Adrenal gland (tissue), 5 donors: ENCODE measurements around the gene CDKN2B.

Source experiments
- POLR2A ChIP-seq, 2 donors: fragments of 450-650 bp; IDR thresholded peaks; one replicate each; pipeline ENCODE4 v1.6.1; 2017; ENCODE audit warnings: antibody characterized with exemption in 2 of 2, mild to moderate bottlenecking in 2 of 2, moderate library complexity in 1 of 2
- TF ChIP-seq, protein P1 (sequence below), 6 experiments: fragments of 450-650 bp in 4 of 6; fragments of 200-600 bp in 2 of 6; sonication (generic) in 1 of 6; IDR thresholded peaks; 1 replicate in 5 of 6; 2 replicates in 1 of 6; pipeline versions ENCODE4 v1.5.1 to v1.8.0; 2016 to 2021; ENCODE audit warnings: antibody characterized with exemption in 6 of 6, mild to moderate bottlenecking in 2 of 6, moderate library complexity in 1 of 6
- donor health status: DM: no; HTN: no; CAD: no.

DNA sequence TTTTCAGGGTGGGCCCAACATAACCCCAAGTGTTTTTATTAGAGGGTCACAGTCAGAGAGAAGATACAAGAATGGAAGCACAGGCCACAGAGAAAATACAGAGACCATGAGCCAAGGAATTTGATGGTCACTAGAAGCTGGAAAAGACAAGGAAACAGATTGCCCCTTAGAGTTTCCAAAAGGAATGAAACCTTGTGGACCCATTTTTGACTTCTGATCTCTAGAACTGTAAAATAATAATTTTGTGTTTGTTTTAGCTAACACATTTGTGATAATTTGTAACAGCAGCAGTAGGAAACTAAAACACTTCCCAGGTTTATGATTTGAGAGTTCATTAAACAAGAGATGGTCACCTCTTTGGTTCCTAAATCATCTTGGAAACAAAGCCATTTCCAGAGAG, 36.7 kb downstream of the CDKN2B start:
- TF ChIP-seq, protein P1, sequence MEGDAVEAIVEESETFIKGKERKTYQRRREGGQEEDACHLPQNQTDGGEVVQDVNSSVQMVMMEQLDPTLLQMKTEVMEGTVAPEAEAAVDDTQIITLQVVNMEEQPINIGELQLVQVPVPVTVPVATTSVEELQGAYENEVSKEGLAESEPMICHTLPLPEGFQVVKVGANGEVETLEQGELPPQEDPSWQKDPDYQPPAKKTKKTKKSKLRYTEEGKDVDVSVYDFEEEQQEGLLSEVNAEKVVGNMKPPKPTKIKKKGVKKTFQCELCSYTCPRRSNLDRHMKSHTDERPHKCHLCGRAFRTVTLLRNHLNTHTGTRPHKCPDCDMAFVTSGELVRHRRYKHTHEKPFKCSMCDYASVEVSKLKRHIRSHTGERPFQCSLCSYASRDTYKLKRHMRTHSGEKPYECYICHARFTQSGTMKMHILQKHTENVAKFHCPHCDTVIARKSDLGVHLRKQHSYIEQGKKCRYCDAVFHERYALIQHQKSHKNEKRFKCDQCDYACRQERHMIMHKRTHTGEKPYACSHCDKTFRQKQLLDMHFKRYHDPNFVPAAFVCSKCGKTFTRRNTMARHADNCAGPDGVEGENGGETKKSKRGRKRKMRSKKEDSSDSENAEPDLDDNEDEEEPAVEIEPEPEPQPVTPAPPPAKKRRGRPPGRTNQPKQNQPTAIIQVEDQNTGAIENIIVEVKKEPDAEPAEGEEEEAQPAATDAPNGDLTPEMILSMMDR (IDR thresholded peaks at IDR 0.05): no peak
- no peak for TF ChIP-seq POLR2A (IDR thresholded peaks at IDR 0.05)
